COR-L47 (cell line): ENCODE data around the gene ACTG2.
"Not testable (repeated sequence)": the region's sequence is repeated elsewhere in the genome, so short reads cannot be mapped to it uniquely, and the experiment has no call there.

Source experiments
- DNase-seq: peaks from one replicate; lab custom pipeline; 2025; lab: John Stamatoyannopoulos, UW

The ACTG2 gene

DNA sequence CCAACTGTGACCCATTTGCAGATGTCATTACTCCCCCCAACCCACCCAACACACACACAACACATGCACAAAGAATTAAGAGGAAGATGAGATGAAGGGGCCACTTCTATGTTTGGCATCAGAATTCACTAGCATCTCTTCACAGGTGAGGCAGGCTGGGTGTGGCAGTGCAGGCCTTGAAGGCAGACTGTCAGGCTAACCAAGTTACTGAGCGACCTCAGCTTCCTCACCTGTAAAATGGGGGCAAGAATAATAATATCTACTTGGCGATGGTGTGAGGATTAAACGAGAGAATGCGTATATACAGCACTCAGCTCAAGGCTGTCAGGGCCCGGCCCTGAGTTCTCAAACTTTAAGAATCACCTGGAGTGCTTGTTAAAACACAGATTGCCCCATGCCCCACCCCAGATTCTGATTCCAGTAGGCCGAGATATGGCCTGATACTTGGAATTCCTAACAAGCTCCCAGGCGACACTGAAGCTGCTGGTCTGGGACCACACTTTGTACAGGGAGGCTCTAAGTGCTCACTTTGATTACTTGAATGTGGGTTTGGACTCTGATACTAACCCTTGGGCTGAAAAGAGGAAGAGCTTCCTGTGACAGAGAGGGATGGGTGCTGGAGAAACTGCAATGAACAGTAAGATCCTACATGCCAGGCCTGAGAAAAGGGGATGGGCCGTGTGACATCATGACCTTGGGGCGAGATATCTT lies 1.1 kb downstream of the ACTG2 start:
- DNase-seq, result no peak

GRCh38 chr2:73894475-73894850 lies 1.7 kb downstream of the ACTG2 start:
- no peak for DNase-seq

- no peak for DNase-seq
These were observed 2.1 kb downstream of the ACTG2 start for GRCh38 chr2:73894877-73895276.

DNA sequence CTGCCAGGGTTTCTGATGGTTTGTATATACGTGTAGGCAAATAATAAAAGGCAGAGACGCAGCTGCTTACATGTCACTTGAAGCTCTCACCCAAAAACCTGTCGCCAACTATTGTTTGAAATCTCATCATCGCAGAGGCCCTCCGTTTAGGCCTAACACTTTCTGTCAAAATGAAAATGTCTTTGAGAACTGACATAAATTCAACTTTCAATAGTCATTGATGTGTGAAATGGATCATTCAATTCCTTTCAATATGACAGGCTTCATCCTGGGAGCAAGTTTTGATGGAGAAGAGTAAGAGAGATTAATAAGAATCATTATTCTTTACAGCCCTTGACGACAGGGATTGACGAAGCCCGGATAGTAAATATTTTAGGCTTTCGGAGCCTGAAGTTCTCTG lies 2.7 kb downstream of the ACTG2 start:
- no peak for DNase-seq

- DNase-seq, result no peak
These were observed 3.8 kb downstream of the ACTG2 start for GRCh38 chr2:73896362-73897239.

DNA sequence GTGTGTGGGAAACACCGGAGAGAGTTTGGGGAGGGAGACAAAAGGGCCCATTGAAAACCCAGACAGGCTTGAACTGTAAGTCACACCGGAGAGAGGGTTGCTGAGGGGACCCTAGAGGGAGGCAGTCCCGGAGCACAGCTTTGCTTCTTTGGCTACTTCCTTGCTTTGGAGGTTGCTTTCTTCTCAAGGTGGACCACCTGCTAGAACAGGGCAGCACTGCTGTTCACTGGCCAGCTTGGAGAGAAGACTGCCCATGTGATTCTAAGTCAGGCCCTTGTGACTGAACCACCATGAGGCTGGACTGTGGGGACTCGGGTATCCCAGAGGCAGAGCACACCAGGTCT lies 4.4 kb downstream of the ACTG2 start:
- DNase-seq, result no peak

- peak; percentile 29 for DNase-seq
These were observed 5.1 kb downstream of the ACTG2 start for GRCh38 chr2:73897934-73898333.

DNA sequence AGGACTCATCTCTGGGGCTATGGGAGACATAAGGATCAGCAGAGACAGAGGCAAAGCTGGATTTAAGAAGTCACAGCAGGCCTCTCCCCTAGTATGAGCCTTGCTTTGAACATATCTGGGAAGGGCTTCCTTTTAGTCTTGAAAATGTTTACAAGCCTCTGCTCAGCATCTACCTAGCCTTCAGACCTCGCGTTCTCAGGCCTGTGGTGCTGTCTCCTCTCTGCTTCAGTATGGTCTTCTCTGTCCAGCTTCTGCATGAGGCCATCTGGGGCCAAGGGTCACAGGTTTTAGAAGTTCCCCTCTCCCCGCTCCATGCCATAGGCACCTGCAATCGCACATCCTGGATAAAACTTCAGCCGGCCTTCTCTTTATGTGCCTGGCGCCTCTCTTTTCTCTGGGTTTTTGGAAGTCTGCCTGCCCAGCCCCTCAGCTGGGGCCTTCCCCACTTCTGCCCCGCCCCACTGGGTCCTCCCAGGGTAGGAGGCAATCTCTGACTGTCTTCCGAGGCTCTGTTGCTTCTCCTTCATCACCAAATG lies 7.1 kb downstream of the ACTG2 start:
- DNase-seq, result no peak

- DNase-seq, result no peak
These were observed 8.3 kb downstream of the ACTG2 start for GRCh38 chr2:73901143-73901542.

GRCh38 chr2:73902284-73902683 lies 9.5 kb downstream of the ACTG2 start:
- DNase-seq, result no peak

- no peak for DNase-seq
These were observed 10.5 kb downstream of the ACTG2 start for GRCh38 chr2:73903313-73903712.

DNA sequence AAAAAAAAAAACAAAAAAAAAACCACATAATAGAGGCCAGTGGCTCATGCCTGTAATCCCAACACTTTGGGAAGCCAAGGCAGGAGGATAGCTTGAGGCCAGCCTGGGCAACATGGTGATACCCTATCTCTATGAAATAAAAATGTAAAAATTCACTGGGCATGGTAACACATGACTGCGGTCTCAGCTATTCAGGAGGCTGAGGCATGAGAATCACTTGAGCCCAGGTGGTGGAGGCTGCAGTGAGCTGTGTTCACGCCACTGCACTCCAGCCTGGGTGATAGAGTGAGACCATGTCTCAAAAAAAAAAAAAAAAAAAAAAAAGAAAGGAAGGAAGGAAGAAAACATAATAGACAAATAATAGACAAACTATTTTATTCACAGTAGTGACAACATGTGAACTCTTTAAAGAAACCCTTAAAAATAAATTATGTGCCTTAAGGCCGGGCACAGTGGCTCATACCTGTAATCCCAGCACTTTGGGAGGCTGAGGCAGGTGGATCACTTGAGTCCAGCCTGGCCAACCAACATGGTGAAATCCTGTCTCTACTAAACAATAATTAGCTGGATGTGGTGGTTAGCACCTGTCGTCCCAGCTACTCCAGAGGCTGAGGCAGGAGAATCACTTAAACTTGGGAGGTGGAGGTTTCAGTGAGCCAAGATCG lies 11.3 kb downstream of the ACTG2 start:
- DNase-seq, result not testable (repeated sequence)

DNA sequence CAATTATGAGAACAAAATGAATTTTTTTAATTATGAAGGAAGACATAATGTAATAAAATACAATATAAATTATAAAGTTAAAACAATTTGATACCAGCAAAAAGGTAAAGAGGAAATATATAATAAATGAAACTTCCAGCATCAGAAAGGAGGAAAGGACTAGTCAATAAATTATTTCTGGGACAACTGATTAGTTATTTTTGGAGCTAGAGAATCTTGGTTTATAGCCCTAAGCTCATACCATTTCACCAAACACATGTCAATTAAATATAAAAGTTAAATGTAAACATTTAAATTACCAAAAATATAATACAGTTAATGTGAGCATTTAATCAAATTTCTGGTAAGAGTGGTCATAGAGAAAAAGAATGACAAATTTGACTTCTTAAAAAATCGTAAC lies 12.1 kb downstream of the ACTG2 start:
- no peak for DNase-seq

DNA sequence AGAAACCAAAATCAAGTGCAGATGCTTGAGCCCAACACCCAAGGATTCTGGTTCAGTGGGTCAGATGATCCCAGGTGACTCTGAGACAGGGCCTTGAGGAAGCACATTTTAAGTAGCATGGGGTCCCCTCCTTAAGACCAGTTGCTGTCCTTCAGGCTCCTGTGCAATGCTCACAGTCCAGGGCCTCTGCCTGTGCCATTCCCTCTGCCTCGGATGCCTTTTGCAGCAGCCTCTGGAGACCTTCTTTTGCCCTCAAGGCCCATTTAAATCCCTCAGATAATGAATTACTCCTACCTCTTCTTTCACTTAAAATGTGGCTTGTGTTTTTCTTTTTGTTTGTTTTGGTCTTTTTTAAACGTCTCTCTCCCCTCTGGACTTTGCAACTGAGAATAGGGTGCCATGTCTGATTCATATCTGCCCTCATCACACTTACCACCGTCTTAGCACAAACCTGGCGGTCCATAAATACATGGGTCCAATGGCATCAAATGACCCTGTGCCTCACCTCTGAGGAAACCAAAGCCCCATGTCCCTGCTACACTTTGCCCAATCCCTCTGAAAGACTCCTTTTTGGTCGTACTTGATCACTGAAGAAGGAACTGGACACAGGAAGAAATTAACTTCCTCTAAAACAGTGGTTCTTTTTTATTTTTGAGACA lies 14.2 kb downstream of the ACTG2 start:
- DNase-seq, result no peak

DNA sequence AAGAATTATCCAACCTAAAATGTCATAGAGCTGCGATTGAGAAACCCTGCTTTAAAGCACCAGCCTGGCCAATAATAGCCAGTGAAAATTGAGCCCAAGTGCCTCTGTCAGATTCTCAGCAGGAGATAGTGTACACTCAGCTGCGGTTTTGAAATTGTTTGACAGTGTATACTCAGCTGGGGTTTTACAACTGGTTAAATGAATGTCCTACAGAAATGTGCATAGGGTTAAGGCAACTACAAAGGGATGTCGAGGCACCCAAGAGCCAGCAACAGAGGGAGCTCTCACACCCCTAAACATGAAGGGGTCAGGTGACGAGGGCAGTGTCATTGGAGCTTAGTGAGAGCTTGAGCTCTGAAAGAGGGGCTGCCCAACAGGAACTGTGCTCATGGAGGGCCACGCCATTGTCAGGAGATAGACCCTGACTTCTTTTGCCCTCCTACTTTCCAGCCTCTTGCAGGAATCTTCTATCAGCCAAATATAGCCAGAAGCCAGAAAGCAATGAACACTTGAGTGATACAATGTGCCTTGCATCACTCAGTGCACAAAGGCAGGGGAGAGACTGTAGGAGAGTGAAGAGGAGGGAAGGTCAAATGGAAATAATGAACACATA lies 15.1 kb downstream of the ACTG2 start:
- peak; percentile 88 for DNase-seq

DNA sequence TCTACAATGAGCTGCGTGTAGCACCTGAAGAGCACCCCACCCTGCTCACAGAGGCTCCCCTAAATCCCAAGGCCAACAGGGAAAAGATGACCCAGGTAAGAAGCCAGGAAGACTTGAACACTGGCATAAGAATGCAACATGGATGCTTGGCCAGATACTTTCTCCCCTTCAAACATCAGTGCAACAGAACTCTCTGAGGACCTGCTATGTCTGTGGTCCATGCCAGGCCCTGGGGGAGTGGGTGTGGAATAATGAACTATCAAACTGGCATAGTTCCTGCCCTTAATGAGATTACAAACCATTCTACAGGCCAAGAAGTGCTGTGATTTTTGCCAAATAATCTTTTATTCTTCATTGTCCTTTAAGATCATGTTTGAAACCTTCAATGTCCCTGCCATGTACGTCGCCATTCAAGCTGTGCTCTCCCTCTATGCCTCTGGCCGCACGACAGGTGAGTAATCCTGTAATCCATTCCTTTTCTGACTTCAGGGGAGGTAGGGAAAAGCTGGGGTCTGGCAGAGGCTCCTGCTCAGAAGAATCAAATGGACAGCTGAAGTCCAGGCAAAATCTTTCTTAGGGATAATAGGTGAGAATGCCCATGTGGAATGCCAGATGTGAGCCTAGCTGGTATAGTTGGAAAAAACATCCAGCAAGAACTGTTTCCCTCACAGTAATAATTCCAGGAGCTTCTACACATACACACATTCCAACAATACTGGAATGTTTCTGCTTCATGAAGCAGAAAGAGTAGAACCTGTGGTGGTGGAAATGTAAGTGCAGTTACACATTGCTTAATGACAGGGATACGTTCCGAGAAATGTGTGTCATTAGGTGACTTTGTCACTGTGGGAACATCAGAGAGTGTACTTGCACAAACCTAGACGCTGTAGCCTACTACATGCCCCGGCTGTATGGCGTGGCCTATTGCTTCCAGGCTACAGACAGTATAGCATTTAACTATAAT lies 16.2 kb downstream of the ACTG2 start:
- no peak for DNase-seq

DNA sequence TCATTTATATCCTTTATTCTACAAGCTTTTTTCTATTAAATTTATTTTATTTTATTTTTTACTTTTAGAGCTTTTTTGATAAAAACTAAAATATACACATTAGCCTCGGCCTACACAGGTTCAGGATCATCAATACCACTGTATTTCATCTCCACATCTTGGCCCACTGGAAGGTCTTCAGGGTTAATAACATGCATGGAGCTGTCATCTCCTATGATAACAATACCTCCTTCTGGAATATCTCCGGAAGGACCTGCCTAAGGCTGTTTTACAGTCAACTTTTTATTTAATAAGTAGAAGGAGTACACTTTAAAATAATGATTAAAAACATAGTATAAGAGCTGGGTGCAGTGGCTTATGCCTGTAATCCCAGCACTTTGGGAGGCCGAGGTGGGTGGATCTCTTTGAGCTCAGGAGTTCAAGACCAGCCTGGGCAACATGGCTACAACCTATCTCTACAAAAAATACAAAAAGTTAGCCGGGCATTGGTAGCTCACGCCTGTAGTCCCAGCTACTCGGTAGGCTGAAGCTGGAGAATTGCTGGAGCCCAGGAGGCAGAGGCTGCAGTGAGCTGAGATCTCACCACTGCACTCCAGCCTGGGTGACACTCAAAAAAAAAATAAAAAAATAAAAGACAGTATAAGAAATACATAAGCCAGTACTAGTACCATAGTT lies 18.2 kb downstream of the ACTG2 start:
- no peak for DNase-seq

DNA sequence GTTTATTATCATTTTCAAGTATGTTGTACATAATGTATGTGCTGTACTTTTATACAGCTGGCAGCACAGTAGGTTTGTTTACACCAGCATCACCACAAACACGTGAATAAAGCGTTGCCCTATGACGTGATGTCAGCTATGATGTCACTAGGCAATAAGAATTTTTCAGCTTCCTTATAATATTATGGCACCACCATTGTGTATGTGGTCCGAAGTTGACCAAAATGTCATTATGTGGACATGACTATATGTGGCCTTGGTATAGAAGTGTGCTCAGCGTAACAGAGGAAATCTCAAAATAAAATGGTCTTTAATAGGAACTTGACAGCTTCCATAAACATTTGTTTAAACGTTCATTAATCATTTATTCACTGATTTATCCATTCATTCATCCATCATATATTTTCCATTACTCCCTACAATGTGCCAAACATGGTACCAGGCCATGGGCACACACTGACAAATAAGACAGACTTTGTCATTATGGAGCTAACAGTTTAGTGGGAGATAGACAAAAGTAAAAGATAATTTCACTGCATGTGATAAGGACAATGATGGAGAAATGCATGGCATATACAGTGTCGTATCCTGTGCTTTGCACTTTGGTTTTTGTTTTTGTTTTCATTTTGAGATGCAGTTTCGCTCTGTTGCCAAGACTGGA lies 18.9 kb downstream of the ACTG2 start:
- no peak for DNase-seq

DNA sequence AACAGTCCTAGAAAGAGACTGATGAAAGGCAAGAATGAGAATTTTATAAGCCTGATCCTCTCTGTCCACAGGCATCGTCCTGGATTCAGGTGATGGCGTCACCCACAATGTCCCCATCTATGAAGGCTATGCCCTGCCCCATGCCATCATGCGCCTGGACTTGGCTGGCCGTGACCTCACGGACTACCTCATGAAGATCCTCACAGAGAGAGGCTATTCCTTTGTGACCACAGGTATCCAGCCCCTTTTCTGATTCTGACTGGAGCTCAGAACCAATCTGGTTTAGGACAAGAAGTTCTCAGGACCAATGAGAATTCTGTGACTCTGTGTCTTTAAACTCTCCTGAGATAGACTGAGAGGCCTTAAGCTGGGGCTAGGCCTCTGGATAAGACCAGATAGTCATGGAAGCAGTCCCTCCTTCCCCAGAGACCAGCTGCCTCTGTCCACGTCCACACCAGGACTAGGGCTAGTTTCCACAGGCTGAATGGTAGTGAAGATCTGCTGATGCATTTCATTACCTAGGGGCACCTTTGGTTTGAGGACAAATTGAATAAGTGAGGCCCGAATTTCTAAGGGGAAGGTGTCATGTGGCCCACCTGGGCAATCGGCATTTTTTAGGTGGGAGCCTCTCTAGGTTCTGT lies 20.7 kb downstream of the ACTG2 start:
- no peak for DNase-seq
